GM13977 (cell line): ENCODE data around the gene REV3L.

Source experiments
- DNase-seq: peaks from one replicate; pipeline ENCODE4 v3.0.0; 2012; ENCODE audit warnings: low spot score
- CTCF ChIP-seq: IDR thresholded peaks from 2 replicates; pipeline ENCODE4 v1.5.1; 2012; ENCODE audit warnings: mild to moderate bottlenecking, control low read depth; ENCODE audit not compliant: insufficient read depth; ENCODE audit errors: extremely low read depth, missing control alignments
- in situ Hi-C: fragments of 300-500 bp; cut with MboI; formaldehyde crosslinking; loops from one replicate; pipeline ENCODE4 v1.12.0; 2022; ENCODE audit warnings: low sequenced_read_pairs, low pct_unique_long_range_greater_than_20kb, mixed read lengths, inconsistent platforms; ENCODE audit not compliant: unreplicated experiment

REV3L gene

GRCh38 chr6:111524735-111525134 lies 41.7 kb upstream of the REV3L start:
- TF ChIP-seq CTCF = no peak
- no peak for DNase-seq
- in situ Hi-C loops = no loop called here

GRCh38 chr6:111524252-111524651 lies 41.2 kb upstream of the REV3L start:
- no peak for TF ChIP-seq CTCF
- no peak for DNase-seq
- in situ Hi-C loops = no loop called here

- in situ Hi-C loops = no loop called here
- DNase-seq = no peak
Observed at GRCh38 chr6:111523484-111524167, 40.6 kb upstream of the REV3L start.

GRCh38 chr6:111522393-111523020 lies 39.5 kb upstream of the REV3L start:
- DNase-seq = no peak
- no peak for TF ChIP-seq CTCF
- in situ Hi-C loops = no loop called here

More at GRCh38 chr6:111523484-111524167, 40.6 kb upstream of the REV3L start:
- TF ChIP-seq CTCF = no peak

- in situ Hi-C loops = no loop called here
- no peak for DNase-seq
- no peak for TF ChIP-seq CTCF
Observed at GRCh38 chr6:111521497-111522270, 38.7 kb upstream of the REV3L start.

GRCh38 chr6:111520524-111520923 lies 37.5 kb upstream of the REV3L start:
- in situ Hi-C loops = no loop called here
- TF ChIP-seq CTCF = no peak
- no peak for DNase-seq
